MM.1S (cell line): ENCODE data around the gene PPP4R4.
"Not testable (repeated sequence)": the region's sequence is repeated elsewhere in the genome, so short reads cannot be mapped to it uniquely, and the experiment has no call there.

ENCODE experiments used
- DNase-seq: peaks from one replicate; pipeline ENCODE4 v3.0.0-alpha.2; 2015
- H2AFZ ChIP-seq: fragments of 300-600 bp; sonication (generic); 2 replicates; pipeline ENCODE4 v1.6.0; 2016; ENCODE audit warnings: antibody characterized with exemption, low read length
- H3F3A ChIP-seq: fragments of 300-600 bp; sonication (generic); 2 replicates; pipeline ENCODE4 v1.6.1; 2016; ENCODE audit warnings: mild to moderate bottlenecking, antibody characterized with exemption, low read length, moderate library complexity, mixed read lengths; ENCODE audit not compliant: insufficient read depth
- H3K27ac ChIP-seq: fragments of 300-600 bp; sonication (generic); 2 replicates; pipeline ENCODE4 v1.5.1; 2016; ENCODE audit warnings: mild to moderate bottlenecking, low read length
- H3K27me3 ChIP-seq: fragments of 300-600 bp; sonication (generic); replicated peaks from 2 replicates; pipeline ENCODE4 v1.6.0; 2016; ENCODE audit warnings: low read length; ENCODE audit not compliant: insufficient read depth
- H3K36me3 ChIP-seq: fragments of 300-600 bp; sonication (generic); replicated peaks from 2 replicates; pipeline ENCODE4 v1.6.1; 2016; ENCODE audit warnings: mild to moderate bottlenecking, low read length, mixed read lengths; ENCODE audit not compliant: insufficient read depth
- H3K4me1 ChIP-seq: fragments of 300-600 bp; sonication (generic); 2 replicates; pipeline ENCODE4 v1.6.1; 2016; ENCODE audit warnings: low read length, mixed read lengths
- H3K4me2 ChIP-seq: fragments of 300-600 bp; sonication (generic); 2 replicates; pipeline ENCODE4 v1.6.0; 2016; ENCODE audit warnings: low read depth, low read length
- H3K4me3 ChIP-seq: fragments of 300-600 bp; sonication (generic); 2 replicates; pipeline ENCODE4 v1.5.1; 2016; ENCODE audit warnings: low read length, mixed read lengths
- H3K79me2 ChIP-seq: fragments of 300-600 bp; sonication (generic); 2 replicates; pipeline ENCODE4 v1.6.1; 2016; ENCODE audit warnings: mixed run types, low read length, mixed read lengths
- H3K9ac ChIP-seq: fragments of 300-600 bp; sonication (generic); 2 replicates; pipeline ENCODE4 v1.6.1; 2016; ENCODE audit warnings: low read length, mixed read lengths
- H3K9me2 ChIP-seq: fragments of 300-600 bp; sonication (generic); replicated peaks from 2 replicates; pipeline ENCODE4 v1.6.1; 2016; ENCODE audit warnings: mild to moderate bottlenecking, low read length, mixed read lengths; ENCODE audit not compliant: insufficient read depth
- H3K9me3 ChIP-seq: fragments of 300-600 bp; sonication (generic); replicated peaks from 2 replicates; pipeline ENCODE4 v1.6.1; 2016; ENCODE audit warnings: mild to moderate bottlenecking, low read length, mixed read lengths; ENCODE audit not compliant: insufficient read depth
- H4K20me1 ChIP-seq: fragments of 300-600 bp; sonication (generic); 2 replicates; pipeline ENCODE4 v1.6.1; 2016; ENCODE audit warnings: mild to moderate bottlenecking, low read length, moderate library complexity, mixed read lengths; ENCODE audit not compliant: insufficient read depth
- CTCF ChIP-seq: fragments of 300-600 bp; sonication (generic); IDR thresholded peaks from 2 replicates; pipeline ENCODE4 v1.5.1; 2016; ENCODE audit warnings: antibody characterized with exemption, low read length, mixed read lengths
- EZH2 ChIP-seq: fragments of 300-600 bp; sonication (generic); optimal IDR thresholded peaks from 2 replicates; pipeline ENCODE3; 2017; ENCODE audit warnings: low read depth, mild to moderate bottlenecking, antibody characterized with exemption, low read length, mixed read lengths
- EZH2phosphoT487 ChIP-seq: fragments of 300-600 bp; sonication (generic); IDR thresholded peaks from 2 replicates; pipeline ENCODE4 v1.6.1; 2018; ENCODE audit warnings: antibody characterized with exemption, low read length

Gene PPP4R4

GRCh38 chr14:94213021-94213420 is 38.9 kb downstream of the PPP4R4 start:
- H3K9ac ChIP-seq = no peak overlapping the region
- no peak overlapping the region for H3K4me2 ChIP-seq
- H3K9me3 ChIP-seq = no peaks in the 10 kb centered on the region
- no peak for DNase-seq
- H3K27me3 ChIP-seq = no peaks in the 10 kb centered on the region
- no peaks in the 10 kb centered on the region for H3K36me3 ChIP-seq
- TF ChIP-seq EZH2phosphoT487 = no peak
- TF ChIP-seq CTCF = no peak
- H3K4me1 ChIP-seq = no peaks in the 10 kb centered on the region; the same call in 1 of the 2 replicates
- no peaks in the 10 kb centered on the region for H4K20me1 ChIP-seq
- H3K9me2 ChIP-seq = no peaks in the 10 kb centered on the region
- no peak overlapping the region for H2AFZ ChIP-seq
- H3K27ac ChIP-seq = no peak overlapping the region
- H3F3A ChIP-seq = no peaks in the 10 kb centered on the region
- H3K4me3 ChIP-seq = no peak overlapping the region
- no peaks in the 10 kb centered on the region for H3K79me2 ChIP-seq

GRCh38 chr14:94213741-94214140 is 39.6 kb downstream of the PPP4R4 start:
- no peaks in the 10 kb centered on the region for H3K79me2 ChIP-seq
- no peaks in the 10 kb centered on the region for H4K20me1 ChIP-seq
- H3F3A ChIP-seq = no peaks in the 10 kb centered on the region
- no peak overlapping the region for H3K4me2 ChIP-seq
- no peak overlapping the region for H3K27ac ChIP-seq
- no peaks in the 10 kb centered on the region; the same call in 1 of the 2 replicates for H3K4me1 ChIP-seq
- TF ChIP-seq EZH2phosphoT487 (no peak), EZH2 (no peak), CTCF (no peak)
- no peak for DNase-seq
- H3K9me3 ChIP-seq = no peaks in the 10 kb centered on the region
- H3K9me2 ChIP-seq = no peaks in the 10 kb centered on the region
- H3K4me3 ChIP-seq = no peak overlapping the region
- no peaks in the 10 kb centered on the region for H3K36me3 ChIP-seq
- no peak overlapping the region for H2AFZ ChIP-seq
- no peaks in the 10 kb centered on the region for H3K27me3 ChIP-seq
- no peak overlapping the region for H3K9ac ChIP-seq

GRCh38 chr14:94217116-94217515 is 43.0 kb downstream of the PPP4R4 start:
- Histone ChIP-seq H3K79me2 (no peaks in the 10 kb centered on the region), H3K4me3 (no peak overlapping the region), H3K9ac (no peak overlapping the region), H4K20me1 (no peaks in the 10 kb centered on the region), H3K9me3 (no peaks in the 10 kb centered on the region), H3K9me2 (no peaks in the 10 kb centered on the region), H3F3A (no peaks in the 10 kb centered on the region), H3K36me3 (no peaks in the 10 kb centered on the region), H2AFZ (no peak overlapping the region), H3K27ac (no peak overlapping the region), H3K4me2 (no peak overlapping the region), H3K27me3 (no peaks in the 10 kb centered on the region), H3K4me1 (no peaks in the 10 kb centered on the region)
- TF ChIP-seq CTCF (no peak), EZH2 (no peak), EZH2phosphoT487 (no peak)
- DNase-seq = no peak

GRCh38 chr14:94218198-94218886 is 44.2 kb downstream of the PPP4R4 start:
- H3K9me3 ChIP-seq, H4K20me1 ChIP-seq, H3K36me3 ChIP-seq, H3K9ac ChIP-seq, H2AFZ ChIP-seq, H3K4me3 ChIP-seq, H3K27ac ChIP-seq, H3K4me2 ChIP-seq, H3K4me1 ChIP-seq, DNase-seq, H3K9me2 ChIP-seq, H3K79me2 ChIP-seq, H3K27me3 ChIP-seq, H3F3A ChIP-seq: not testable (repeated sequence)
